Measurements from ENCODE around the gene ADAMTS6.
"Not testable (repeated sequence)": the region's sequence is repeated elsewhere in the genome, so short reads cannot be mapped to it uniquely, and the experiment has no call there.

ADAMTS6 gene, protein sequence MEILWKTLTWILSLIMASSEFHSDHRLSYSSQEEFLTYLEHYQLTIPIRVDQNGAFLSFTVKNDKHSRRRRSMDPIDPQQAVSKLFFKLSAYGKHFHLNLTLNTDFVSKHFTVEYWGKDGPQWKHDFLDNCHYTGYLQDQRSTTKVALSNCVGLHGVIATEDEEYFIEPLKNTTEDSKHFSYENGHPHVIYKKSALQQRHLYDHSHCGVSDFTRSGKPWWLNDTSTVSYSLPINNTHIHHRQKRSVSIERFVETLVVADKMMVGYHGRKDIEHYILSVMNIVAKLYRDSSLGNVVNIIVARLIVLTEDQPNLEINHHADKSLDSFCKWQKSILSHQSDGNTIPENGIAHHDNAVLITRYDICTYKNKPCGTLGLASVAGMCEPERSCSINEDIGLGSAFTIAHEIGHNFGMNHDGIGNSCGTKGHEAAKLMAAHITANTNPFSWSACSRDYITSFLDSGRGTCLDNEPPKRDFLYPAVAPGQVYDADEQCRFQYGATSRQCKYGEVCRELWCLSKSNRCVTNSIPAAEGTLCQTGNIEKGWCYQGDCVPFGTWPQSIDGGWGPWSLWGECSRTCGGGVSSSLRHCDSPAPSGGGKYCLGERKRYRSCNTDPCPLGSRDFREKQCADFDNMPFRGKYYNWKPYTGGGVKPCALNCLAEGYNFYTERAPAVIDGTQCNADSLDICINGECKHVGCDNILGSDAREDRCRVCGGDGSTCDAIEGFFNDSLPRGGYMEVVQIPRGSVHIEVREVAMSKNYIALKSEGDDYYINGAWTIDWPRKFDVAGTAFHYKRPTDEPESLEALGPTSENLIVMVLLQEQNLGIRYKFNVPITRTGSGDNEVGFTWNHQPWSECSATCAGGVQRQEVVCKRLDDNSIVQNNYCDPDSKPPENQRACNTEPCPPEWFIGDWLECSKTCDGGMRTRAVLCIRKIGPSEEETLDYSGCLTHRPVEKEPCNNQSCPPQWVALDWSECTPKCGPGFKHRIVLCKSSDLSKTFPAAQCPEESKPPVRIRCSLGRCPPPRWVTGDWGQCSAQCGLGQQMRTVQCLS (N-terminal part only)

DNA sequence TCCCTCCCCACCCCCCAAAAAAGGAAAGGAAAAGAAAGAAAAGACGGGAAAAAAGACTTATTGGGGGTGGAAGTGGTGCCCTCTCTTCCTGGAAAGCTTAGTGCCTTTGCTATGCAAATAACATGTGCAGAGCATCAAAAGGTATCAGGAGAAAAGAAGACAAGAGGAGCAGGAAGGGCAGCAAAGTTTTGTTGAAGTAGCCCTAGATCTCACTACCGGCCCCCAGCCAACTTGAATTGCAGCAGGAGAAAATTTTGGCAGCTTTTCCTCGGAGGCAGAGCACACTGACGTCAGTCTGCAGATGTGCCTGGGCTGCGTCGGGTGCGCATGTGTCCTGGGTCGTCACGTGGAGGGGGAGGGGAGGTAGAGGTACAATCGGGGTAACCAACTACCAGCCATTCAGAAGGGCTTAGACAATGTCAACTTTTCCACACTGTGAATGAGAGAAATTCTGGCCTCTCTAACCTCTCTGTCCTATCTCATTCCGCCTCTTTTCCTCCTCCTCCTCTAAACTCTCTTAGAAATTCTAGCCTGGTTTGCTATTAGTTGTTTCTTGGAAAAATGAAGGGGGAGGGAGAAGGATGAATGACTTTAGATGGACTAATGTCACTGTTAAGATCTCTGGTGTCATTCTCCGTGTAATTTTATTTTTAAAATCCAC lies at the start of gene ADAMTS6:
Gene ADAMTS6, minus strand, starts transcription at position 286 of the 661 bp plus-strand sequence. CDS start 8,247 bp downstream, outside the sequence.
- DNase-seq (ENCODE audit: low read depth) = peak; percentile 71

DNA sequence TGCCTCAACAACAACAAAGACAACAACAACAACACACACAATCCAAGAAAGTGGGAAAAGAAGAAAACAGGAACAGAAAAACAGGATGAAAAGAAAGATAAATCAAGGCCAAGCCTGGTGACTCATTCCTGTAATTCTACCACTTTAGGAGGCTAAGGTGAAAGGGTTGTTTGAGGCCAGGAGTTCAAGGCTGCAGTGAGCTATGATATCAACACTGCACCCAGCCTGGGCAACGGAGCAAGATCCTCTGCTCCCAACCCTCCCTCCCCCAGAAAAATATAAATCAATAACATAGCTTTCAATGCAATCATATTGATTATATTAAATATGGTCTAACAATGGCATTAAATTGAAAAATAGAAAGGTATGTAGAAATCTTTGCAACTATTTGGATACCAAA lies 49.2 kb upstream of the ADAMTS6 start:
- DNase-seq (ENCODE audit: low read depth) = no peak

DNA sequence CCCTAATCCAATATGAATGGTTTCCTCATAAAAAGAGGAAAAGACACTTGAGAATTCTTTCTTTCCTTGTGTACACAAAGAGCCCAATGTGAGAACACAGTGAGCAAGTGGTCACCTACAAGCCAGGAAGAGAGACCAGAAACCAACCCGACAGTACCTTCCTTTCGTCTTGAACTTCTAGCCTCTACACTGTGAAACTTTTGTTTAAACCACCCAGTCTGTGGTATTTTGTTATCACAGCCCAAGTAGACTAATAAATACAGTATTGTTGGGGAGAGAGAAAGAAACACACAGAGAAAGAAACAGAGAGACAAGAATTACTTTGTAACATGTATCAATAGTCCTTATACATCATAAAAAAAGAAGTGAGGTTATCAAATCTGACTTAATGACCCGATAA lies 44.0 kb upstream of the ADAMTS6 start:
- DNase-seq (ENCODE audit: low read depth) = no peak

DNA sequence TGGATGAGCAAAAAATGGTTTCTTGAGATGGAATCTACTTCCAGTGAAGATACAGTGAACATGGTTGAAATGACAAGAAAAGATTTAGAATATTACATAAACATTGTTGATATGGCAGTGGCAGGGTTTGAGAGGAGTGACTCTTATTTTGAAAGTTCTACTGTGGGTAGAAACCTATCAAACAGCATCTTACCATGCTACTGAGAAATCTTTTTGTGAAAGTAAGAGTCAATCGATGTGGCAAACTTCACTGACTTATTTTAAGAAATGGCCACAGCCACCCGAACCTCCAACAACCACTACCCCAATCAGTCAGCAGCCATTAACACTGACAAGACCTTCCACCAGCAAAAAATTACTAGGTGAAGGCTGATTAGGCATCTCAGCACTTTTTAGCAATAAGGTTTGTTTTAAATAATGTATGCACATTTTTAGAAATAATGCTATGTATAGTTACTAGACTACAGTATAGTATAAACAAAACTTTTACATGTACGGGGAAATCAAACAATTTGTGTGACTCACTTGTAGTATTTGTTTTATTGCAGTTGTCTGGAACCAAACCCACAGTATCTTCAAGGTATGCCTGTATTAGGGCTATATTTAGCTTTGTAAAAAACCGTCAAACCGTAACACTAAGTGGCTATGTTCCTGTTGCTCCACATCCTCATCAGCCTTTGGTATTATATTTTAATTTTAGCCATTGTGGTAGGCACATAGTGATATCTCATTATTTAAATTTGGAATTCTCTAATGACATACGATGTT lies 30.6 kb upstream of the ADAMTS6 start:
- no peak for DNase-seq (ENCODE audit: low read depth)

DNA sequence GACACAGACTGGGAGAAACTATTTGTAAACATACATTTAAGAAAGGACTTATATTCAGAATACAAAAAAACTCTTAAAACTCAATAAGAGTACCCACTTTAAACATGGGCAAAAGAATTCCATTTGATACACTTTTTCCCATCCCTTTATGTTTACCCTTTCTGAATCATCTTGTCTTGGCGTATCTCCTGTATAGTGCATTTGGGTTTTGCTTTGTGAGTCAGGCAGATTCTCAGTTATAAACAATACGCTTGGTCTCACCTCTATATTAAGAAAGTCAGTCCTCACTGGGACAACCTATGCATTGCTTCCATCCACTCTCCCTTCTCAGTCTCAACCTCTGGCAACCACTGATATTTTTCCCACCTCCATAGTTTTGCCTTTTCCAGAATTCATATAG lies 27.3 kb upstream of the ADAMTS6 start:
- no peak for DNase-seq (ENCODE audit: low read depth)

DNA sequence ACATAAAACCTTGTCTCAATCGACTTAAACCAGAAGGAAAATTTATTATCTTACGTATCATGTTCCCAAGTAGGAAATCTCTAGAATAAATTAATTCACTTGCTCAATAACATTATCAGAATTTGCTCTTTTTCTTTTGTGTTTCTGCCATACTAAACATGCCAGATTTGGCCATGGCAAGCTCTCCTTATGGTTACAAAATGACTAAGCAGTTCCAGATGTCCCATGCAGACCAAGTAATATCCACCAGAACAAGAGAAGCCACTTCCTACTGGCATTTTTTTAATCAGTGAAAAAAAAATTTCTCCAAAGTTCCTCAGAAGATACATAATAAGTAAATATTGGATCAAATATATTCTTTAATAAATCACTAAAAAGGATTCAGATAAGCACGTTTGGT lies 25.2 kb upstream of the ADAMTS6 start:
- no peak for DNase-seq (ENCODE audit: low read depth)

DNA sequence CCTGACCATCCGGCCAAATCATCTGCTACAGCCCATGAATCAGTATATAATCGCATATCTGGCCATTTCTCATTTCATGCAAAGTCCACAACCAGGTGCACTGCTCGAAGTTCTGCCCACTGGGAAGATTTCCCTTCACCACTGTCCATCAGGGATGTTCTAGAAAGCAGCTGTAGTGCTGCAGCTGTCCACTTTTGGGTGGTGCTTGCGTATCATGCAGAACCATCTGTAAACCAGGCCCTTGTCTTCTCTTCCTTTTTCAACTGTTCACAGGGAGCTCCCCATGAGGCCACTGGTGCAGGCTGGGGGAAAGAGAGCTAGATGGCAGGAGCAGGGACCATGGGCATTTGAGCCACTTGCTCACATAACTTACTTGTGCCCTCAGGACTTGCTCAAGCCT lies 7.4 kb upstream of the ADAMTS6 start:
- DNase-seq (ENCODE audit: low read depth) = no peak

DNA sequence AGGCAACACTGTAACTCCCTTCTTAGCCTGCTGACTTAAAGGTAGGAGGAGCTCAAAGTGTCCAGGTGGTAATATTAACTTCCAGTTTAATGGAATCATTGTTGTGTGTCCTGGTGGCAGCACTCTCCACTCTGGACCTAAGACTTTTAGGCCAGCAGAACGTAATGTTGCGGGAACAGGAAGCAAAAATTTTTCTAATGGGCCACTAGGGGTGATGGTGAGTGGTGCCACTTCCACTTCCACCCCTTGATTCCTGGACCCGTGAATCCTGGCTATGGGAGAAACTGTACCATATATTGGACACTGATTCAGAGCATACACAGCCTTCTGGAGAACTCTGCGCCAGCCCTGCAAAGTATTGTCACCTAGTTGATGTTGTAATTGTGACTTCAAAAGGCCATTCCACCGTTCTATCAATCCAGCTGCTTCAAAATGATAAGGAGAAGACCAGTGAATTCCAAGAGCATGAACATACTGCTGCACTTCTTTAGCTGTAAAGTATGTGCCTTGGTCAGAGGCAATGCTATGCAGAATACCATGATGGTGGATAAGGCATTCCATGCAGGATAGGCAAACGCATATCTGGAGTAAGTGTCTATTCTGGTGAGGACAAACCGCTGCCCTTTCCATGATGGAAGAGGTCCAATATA lies 6.4 kb upstream of the ADAMTS6 start:
- not testable (repeated sequence) for DNase-seq (ENCODE audit: low read depth)

DNA sequence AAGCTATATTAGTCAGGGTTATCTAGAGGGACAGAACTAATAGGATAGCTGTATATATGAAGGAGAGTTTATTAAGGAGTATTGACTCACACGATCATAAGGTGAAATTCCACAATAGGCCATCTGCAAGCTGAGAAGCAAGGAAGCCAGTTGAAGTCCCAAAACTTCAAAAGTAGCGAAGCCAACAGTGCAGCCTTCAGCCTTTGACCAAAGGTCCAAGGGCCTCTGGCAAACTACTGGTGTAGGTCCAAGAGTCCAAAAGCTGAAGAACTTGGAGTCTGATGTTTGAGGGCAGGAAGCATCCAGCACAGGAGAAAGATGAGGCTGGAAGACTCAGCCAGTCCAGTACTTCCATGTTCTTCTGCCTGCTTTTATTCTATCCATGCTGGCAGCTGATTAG lies 5.1 kb upstream of the ADAMTS6 start:
- not testable (repeated sequence) for DNase-seq (ENCODE audit: low read depth)

DNA sequence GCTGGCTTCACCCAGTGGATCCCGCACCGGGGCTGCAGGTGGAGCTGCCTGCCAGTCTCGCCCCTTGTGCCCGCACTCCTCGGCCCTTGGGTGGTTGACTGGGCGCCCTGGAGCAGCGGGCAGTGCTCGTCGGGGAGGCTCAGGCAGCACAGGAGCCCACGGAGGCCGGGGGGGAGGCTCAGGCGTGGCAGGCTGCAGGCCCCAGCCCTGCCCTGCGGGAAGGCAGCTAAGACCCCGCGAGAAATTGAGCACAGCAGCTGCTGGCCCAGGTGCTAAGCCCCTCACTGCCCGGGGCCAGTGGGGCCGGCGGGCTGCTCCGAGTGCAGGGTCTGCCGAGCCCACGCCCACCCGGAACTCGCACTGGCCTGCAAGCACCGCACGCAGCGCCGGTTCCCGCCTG lies 3.7 kb upstream of the ADAMTS6 start:
- DNase-seq (ENCODE audit: low read depth) = no peak

DNA sequence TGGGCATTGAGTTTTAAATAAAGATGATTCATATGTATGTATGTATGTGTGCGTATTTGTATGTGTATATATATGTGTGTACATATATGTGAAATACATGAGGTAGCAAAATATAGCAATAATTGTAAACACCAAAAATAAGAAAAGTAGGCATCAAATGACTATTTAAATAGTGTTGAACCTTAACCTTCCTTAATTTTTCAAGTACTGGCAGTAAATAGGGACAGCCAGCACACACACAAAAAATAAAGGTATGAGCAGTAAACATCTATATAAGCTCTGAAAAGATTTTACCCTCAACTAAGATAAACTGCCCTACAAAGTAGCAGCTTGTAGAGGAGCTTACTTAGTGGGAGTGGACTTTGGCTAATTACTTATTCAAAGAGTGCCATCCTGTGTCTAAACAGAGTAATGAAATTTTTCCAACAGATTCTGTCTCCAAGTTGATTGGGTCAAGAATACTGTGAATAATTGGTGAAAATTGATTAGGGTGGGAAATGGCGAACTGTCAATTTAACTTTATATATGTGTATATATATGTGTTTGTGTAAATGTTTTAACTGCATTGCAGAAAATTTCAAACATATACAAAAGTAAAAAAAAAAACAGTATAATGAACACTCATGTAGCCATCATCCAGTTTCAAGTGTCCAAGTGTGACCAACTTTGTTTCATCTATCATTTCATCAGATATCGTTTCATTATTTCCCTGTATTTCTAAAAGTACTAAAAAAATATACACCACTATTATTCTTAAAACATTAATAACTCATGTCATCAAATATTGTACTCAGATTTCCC lies 2.0 kb upstream of the ADAMTS6 start:
- no peak for DNase-seq (ENCODE audit: low read depth)

DNA sequence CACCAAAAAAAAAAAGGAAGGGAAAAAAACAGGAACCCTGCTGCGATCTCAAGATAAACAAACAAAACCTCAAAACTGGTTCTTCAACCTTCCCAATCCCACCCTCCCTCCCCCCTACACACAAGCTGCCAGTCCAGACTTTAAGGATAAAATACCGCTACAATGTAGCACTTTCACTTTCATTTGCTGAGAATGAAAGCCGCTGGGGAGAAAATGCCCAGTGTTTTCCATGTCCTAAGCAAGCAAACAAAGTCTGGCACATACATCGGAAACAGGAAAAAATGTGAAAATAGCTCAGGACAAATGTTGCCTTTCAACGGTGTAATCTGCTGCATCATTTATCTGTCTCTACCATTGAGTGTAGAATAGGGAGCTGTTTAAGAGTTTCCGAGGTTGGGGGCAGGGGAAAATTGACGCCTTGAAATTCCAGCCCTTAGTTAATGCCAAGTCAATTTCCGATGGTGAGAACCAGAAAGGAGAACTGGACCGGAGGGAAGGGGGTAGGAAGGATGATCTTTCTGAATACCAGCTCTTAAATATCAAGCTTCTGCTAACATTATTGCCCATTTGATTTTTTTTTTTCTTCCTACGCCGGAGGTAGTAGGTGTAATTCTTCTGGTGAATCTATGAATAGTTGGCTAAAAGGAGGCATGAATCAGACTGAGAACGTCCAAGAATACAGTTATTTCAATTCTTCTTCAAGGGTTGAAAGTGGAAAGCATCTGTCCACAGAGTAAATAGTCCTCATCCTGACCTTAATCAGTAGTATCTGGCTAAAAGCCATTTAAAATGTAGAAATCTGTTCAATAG lies 1.2 kb upstream of the ADAMTS6 start:
- no peak for DNase-seq (ENCODE audit: low read depth)

DNA sequence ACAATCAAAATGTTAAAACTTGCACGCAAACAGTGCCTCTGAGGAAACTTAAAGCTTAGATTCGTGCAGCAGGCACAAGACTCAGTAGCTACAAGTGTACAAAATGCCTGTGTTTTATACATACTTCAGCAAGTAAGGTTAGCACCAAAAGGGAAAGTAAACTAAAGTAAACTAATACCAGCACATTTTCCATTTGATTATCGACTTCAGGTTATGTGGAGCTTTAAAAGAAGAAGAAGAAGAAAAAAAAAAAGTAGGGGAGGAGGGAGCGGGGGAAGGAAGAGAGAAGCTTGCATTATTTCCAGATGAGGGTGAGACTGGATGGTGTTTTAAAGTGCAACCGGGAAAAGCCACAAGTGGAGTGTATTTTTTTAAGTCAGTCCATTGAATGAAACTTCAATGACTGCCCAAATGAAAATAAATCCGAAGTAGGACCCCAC lies 596 bp upstream of the ADAMTS6 start:
- no peak for DNase-seq (ENCODE audit: low read depth)

DNA sequence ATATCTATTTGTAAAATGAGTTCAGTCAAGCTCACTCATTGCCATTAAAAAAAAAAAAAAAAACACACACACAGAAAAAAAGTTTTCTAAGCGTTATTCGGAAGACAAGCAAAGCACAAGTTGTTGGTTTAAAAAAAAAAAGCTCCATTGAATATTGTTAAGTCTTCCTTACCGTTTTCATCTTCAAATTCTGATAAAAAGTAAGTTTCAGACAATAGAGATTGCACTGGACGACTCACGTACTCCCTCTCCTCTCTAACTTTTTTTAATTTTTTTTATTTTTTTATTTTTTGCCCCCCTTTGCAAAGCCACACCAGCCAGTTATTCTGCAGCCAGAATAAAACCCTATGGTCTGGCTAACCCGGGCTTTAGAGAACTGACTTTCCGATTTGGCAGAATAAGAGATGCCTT lies 544 bp downstream of the ADAMTS6 start:
- no peak for DNase-seq (ENCODE audit: low read depth)

DNA sequence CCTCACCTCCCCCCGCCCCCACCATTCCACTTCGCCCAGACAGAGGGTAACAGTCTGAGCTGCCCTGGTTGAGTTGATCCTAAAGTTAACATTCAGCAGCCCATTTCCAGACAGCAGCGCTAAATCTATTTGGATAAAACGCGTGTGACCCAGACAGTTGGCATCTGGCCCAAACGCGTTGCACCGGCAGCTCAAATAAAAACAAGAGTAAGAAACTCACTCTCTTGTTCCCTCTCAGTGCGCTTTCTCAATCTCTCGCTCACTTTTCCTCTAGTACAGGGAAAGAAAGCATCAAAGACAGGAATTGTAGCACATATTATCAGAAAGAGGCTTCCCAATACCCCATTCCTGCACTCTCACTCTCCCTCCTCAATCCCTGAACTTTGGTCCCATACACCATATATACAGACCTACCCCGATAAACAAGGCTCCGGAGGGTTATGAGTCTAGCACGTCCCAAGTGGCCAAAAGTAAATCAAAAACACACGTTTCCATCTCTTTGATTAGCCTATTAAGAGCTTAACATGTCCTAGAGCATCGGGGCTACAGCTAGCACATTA lies 1.3 kb downstream of the ADAMTS6 start:
- DNase-seq (ENCODE audit: low read depth) = peak; percentile 4

DNA sequence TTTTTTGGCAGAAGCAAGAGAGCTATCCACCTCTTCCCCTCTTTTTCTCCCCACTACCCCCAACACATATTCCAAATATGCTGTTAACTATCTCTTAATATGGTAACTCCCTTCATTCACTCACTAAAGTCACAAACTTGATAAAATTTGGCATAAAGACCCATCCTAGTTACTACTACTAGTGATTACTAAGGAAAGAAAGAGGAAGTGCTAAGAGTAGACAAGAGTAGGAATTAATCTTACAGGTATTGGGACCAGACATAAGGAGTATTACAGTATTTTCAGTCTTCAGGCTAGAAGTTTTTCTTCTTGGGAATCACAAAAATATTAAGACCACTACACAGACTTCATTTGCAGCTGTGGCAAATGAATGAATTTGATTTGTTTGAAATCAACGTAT lies 2.2 kb downstream of the ADAMTS6 start:
- no peak for DNase-seq (ENCODE audit: low read depth)

DNA sequence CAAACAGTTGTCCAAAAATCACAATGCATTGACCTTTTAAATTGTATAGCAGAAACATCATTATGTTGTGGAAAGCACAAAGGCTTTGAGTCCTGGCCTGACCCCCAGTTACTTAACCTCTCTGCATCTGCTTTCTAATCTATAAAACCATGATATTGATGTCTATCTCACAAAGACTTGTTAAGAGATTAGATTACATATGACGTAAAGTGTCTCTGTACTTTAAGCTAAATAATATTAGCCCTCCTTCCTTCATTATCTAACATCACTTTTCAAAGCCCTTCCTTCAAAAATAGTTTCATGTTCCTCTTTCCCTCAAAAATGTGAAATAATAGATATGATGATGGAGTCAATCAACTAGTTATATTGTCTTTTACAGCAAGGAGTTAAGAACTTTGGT lies 3.4 kb downstream of the ADAMTS6 start:
- DNase-seq (ENCODE audit: low read depth) = no peak

DNA sequence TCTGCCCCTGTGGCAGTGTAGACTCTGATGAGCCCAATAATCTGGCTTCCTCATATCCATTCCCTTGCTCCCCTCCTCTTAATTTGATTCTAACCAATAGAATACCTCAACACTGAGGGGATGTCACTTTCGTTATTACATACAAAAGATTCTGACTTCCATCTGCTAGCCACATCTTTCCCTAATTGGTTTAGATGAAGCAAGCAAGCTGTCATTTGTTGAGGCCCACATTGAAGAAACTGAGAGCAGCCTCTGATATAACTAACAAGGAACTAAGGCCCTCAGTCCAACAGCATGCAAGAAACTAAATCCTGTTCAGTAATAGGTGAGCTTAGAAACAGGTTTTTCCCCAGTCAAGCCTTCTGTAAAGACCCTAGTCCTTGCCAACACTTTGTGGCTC lies 5.8 kb downstream of the ADAMTS6 start:
- no peak for DNase-seq (ENCODE audit: low read depth)

DNA sequence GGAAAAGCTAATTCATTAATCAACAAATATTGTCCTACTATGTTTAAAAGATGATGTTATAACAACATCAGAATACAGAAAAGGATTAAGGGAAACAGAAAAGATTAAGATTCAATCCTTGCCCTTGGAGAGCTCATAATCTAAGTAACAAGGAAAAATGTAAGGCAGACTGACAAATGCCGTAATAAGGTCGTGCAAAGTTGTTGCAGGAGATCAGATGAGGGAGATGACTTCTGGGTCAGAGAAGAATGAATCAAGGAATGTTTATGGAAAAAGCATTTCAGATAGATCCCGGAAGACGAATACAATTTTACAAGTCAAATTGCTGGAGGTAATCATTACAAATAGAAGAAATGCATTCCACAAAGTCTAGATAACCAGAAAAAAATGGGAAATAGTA lies 6.4 kb downstream of the ADAMTS6 start:
- DNase-seq (ENCODE audit: low read depth) = no peak
